LNCaP clone FGC (cell line): ENCODE results near the gene C1QL1.

Experiments used
- DNase-seq: peaks from one replicate; pipeline ENCODE4 v3.0.0-alpha.2; 2011; ENCODE audit warnings: low read depth
- H3K4me3 ChIP-seq: 2 replicates; pipeline ENCODE4 v1.5.1; 2011; ENCODE audit warnings: mild to moderate bottlenecking, low read depth, low read length, control low read depth
- CTCF ChIP-seq: IDR thresholded peaks from 2 replicates; pipeline ENCODE4 v1.5.1; 2012; ENCODE audit warnings: mild to moderate bottlenecking; ENCODE audit not compliant: control insufficient read depth, insufficient read depth; ENCODE audit errors: extremely low read depth

Gene C1QL1

GRCh38 chr17:44940317-44940716, 27.8 kb downstream of the C1QL1 start:
- no peak for TF ChIP-seq CTCF
- no peak for DNase-seq
- H3K4me3 ChIP-seq: no peak overlapping the region

GRCh38 chr17:44935116-44935515, 33.0 kb downstream of the C1QL1 start:
- DNase-seq: no peak
- no peak overlapping the region for H3K4me3 ChIP-seq
- TF ChIP-seq CTCF: no peak

GRCh38 chr17:44934745-44935105, 33.4 kb downstream of the C1QL1 start:
- no peak for TF ChIP-seq CTCF
- H3K4me3 ChIP-seq: no peak overlapping the region
- no peak for DNase-seq

- H3K4me3 ChIP-seq: no peak overlapping the region
- no peak for TF ChIP-seq CTCF
- no peak for DNase-seq
These were observed 34.0 kb downstream of the C1QL1 start for GRCh38 chr17:44933824-44934744.

- no peak for TF ChIP-seq CTCF
- no peak overlapping the region for H3K4me3 ChIP-seq
- no peak for DNase-seq
These were observed 35.4 kb downstream of the C1QL1 start for GRCh38 chr17:44932787-44933097.

- no peak for DNase-seq
- TF ChIP-seq CTCF: no peak
These were observed 35.9 kb downstream of the C1QL1 start for GRCh38 chr17:44932096-44932786.

GRCh38 chr17:44931376-44931775, 36.7 kb downstream of the C1QL1 start:
- no peak overlapping the region for H3K4me3 ChIP-seq
- no peak for TF ChIP-seq CTCF
- no peak for DNase-seq

More at GRCh38 chr17:44932096-44932786, 35.9 kb downstream of the C1QL1 start:
- no peak overlapping the region for H3K4me3 ChIP-seq
